Sigmoid colon (tissue), 4 donors: Measurements from ENCODE around the gene CKS2.

Experiments used
- EP300 ChIP-seq, 4 donors: sonication (generic); formaldehyde crosslinking; IDR thresholded peaks; one replicate each; pipeline ENCODE4 v1.6.1; 2017; ENCODE audit warnings: antibody characterized with exemption in 4 of 4
- POLR2A ChIP-seq, 2 donors: fragments of 450-650 bp; IDR thresholded peaks; one replicate each; pipeline ENCODE4 v1.6.1; 2016; ENCODE audit warnings: antibody characterized with exemption in 2 of 2, mild to moderate bottlenecking in 2 of 2, moderate library complexity in 2 of 2
- TF ChIP-seq, protein P1 (sequence below), 4 experiments: fragments of 450-650 bp in 3 of 4; fragments of 200-600 bp in 1 of 4; IDR thresholded peaks; one replicate each; pipeline ENCODE4 v1.5.1; 2016 to 2019; ENCODE audit warnings: antibody characterized with exemption in 4 of 4, mild to moderate bottlenecking in 3 of 4, moderate library complexity in 2 of 4

GRCh38 chr9:89347651-89348050 lies 36.7 kb downstream of the CKS2 start:
- TF ChIP-seq, protein P1, sequence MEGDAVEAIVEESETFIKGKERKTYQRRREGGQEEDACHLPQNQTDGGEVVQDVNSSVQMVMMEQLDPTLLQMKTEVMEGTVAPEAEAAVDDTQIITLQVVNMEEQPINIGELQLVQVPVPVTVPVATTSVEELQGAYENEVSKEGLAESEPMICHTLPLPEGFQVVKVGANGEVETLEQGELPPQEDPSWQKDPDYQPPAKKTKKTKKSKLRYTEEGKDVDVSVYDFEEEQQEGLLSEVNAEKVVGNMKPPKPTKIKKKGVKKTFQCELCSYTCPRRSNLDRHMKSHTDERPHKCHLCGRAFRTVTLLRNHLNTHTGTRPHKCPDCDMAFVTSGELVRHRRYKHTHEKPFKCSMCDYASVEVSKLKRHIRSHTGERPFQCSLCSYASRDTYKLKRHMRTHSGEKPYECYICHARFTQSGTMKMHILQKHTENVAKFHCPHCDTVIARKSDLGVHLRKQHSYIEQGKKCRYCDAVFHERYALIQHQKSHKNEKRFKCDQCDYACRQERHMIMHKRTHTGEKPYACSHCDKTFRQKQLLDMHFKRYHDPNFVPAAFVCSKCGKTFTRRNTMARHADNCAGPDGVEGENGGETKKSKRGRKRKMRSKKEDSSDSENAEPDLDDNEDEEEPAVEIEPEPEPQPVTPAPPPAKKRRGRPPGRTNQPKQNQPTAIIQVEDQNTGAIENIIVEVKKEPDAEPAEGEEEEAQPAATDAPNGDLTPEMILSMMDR (IDR thresholded peaks at IDR 0.05), result no peak
- no peak for TF ChIP-seq EP300 (IDR thresholded peaks at IDR 0.05)
- TF ChIP-seq POLR2A (IDR thresholded peaks at IDR 0.05), result no peak
